HepG2 (cell line): ENCODE measurements around the gene ZNF629. TPM values are rescaled to one million over a fixed set of nuclear protein-coding genes. Genes with fewer than 3 reads are reported as not detected.

Experiments
- CEBPB ChIP-seq: IDR thresholded peaks from 2 replicates; pipeline ENCODE4 v1.6.1; 2011; ENCODE audit warnings: low read depth, low read length, improper control_type of control experiment, borderline replicate concordance
- CENPT ChIP-seq: sonication (generic); formaldehyde crosslinking; IDR thresholded peaks from 2 replicates; pipeline ENCODE4 v1.8.0; 2022; ENCODE audit warnings: low read depth, mild to moderate bottlenecking, moderate library complexity, missing genetic modification reagents
- CENPX ChIP-seq: sonication (generic); formaldehyde crosslinking; IDR thresholded peaks from 2 replicates; pipeline ENCODE4 v1.9.0; 2021; ENCODE audit warnings: mild to moderate bottlenecking, missing genetic modification reagents, moderate library complexity
- GATAD2A ChIP-seq: IDR thresholded peaks from 2 replicates; pipeline ENCODE4 v1.6.1; 2016
- HDAC6 ChIP-seq: fragments of 200-600 bp; sonication (generic); IDR thresholded peaks from 2 replicates; pipeline ENCODE4 v1.7.0; 2017; ENCODE audit warnings: mild to moderate bottlenecking, antibody characterized with exemption, low read length, low read depth
- HIVEP1 ChIP-seq: sonication (generic); formaldehyde crosslinking; IDR thresholded peaks from 2 replicates; pipeline ENCODE4 v1.4.0; 2020; ENCODE audit warnings: mild to moderate bottlenecking, missing genetic modification reagents
- HMG20B ChIP-seq: conservative IDR thresholded peaks from 2 replicates; pipeline ENCODE4 v1.6.1; 2016; ENCODE audit warnings: missing genetic modification reagents, missing compliant biosample characterization
- LCORL ChIP-seq, 2 experiments: fragments of 450-650 bp in 1 of 2; sonication (generic) in 1 of 2; formaldehyde crosslinking in 1 of 2; IDR thresholded peaks; 2 replicates each; pipeline versions ENCODE4 v1.5.0 to v1.6.1; 2017 to 2020; ENCODE audit warnings: antibody characterized with exemption in 1 of 2, missing genetic modification reagents in 1 of 2
- MZF1 ChIP-seq: sonication (generic); formaldehyde crosslinking; IDR thresholded peaks from 2 replicates; pipeline ENCODE4 v1.8.1; 2023; ENCODE audit warnings: mild to moderate bottlenecking, missing genetic modification reagents, borderline replicate concordance
- SIX1 ChIP-seq: sonication (generic); formaldehyde crosslinking; IDR thresholded peaks from 2 replicates; pipeline ENCODE4 v1.4.0; 2020; ENCODE audit warnings: missing genetic modification reagents, borderline replicate concordance
- SP1 ChIP-seq, 2 experiments: fragments of 450-650 bp in 1 of 2; sonication (generic) in 1 of 2; formaldehyde crosslinking in 1 of 2; IDR thresholded peaks; 2 replicates each; pipeline versions ENCODE4 v1.4.0 to v1.6.1; 2016 to 2020; ENCODE audit warnings: missing genetic modification reagents in 1 of 2
- TSC22D2 ChIP-seq: sonication (generic); formaldehyde crosslinking; IDR thresholded peaks from 2 replicates; pipeline ENCODE4 v1.5.1; 2020; ENCODE audit warnings: missing genetic modification reagents, mild to moderate bottlenecking, borderline replicate concordance
- U2AF2 ChIP-seq: fragments of 200-400 bp; formaldehyde crosslinking; IDR thresholded peaks from 2 replicates; pipeline ENCODE4 v1.6.1; 2017; ENCODE audit warnings: low read depth, mild to moderate bottlenecking, low read length
- ZFP1 ChIP-seq: IDR thresholded peaks from 2 replicates; pipeline ENCODE4 v1.6.1; 2016
- ZFP62 ChIP-seq: sonication (generic); formaldehyde crosslinking; IDR thresholded peaks from 2 replicates; pipeline ENCODE4 v1.4.0; 2020; ENCODE audit warnings: missing genetic modification reagents
- ZMAT3 ChIP-seq: sonication (generic); formaldehyde crosslinking; conservative IDR thresholded peaks from 2 replicates; pipeline ENCODE4 v1.7.0; 2021; ENCODE audit warnings: missing genetic modification reagents
- ZMYM2 ChIP-seq: sonication (generic); formaldehyde crosslinking; IDR thresholded peaks from 2 replicates; pipeline ENCODE4 v1.8.0; 2022; ENCODE audit warnings: mild to moderate bottlenecking, missing genetic modification reagents
- ZNF225 ChIP-seq: sonication (generic); formaldehyde crosslinking; IDR thresholded peaks from 2 replicates; pipeline ENCODE4 v1.4.0; 2020; ENCODE audit warnings: mild to moderate bottlenecking, missing genetic modification reagents
- ZNF331 ChIP-seq: sonication (generic); formaldehyde crosslinking; IDR thresholded peaks from 2 replicates; pipeline ENCODE4 v1.4.0; 2020; ENCODE audit warnings: missing genetic modification reagents
- ZNF354B ChIP-seq: sonication (generic); formaldehyde crosslinking; IDR thresholded peaks from 2 replicates; pipeline ENCODE4 v1.8.0; 2022; ENCODE audit warnings: mild to moderate bottlenecking, missing genetic modification reagents
- ZNF775 ChIP-seq: sonication (generic); formaldehyde crosslinking; IDR thresholded peaks from 2 replicates; pipeline ENCODE4 v1.4.0; 2020; ENCODE audit warnings: missing genetic modification reagents, mild to moderate bottlenecking, moderate library complexity, borderline replicate concordance
- polyA plus RNA-seq, 8 experiments: library from polyadenylated mRNA; depleted of rRNA in 3 of 8; stranded (reverse) in 7 of 8; unstranded in 1 of 8; fragments of >200 nt; fragmentation: Illumina TruSeq in 4 of 8; extraction: Trizol in 4 of 8; gene quantifications; 2 replicates each; pipeline versions ENCODE4 v1.2.1 to v1.2.3, GENCODE V29; 2011 to 2016; ENCODE audit warnings: low read depth in 4 of 8, missing spikeins in 1 of 8, mixed read lengths in 1 of 8; ENCODE audit not compliant: insufficient read depth in 1 of 8
- total RNA-seq, 5 experiments: library from RNA; depleted of rRNA; stranded (reverse); fragments of >200 nt; fragmentation: Illumina TruSeq; extraction: Trizol; gene quantifications; 2 replicates each; pipeline ENCODE4 v1.2.3, GENCODE V29; 2016; ENCODE audit warnings: low read depth in 1 of 5
- TF ChIP-seq, protein P1 (sequence below): sonication (generic); formaldehyde crosslinking; IDR thresholded peaks from 2 replicates; pipeline ENCODE4 v1.4.0; 2020; ENCODE audit warnings: missing genetic modification reagents, borderline replicate concordance
- TF ChIP-seq, protein P2 (sequence below): sonication (generic); formaldehyde crosslinking; IDR thresholded peaks from 2 replicates; pipeline ENCODE4 v1.4.0; 2020; ENCODE audit warnings: missing genetic modification reagents
- TF ChIP-seq, protein P3 (sequence below): IDR thresholded peaks from 2 replicates; pipeline ENCODE4 v1.6.1; 2016; ENCODE audit warnings: missing compliant biosample characterization, missing genetic modification reagents, borderline replicate concordance

ZNF629 gene
- total and polyA plus RNA-seq, 2 of the 13 experiments (the other 11 are each of a cell fraction or from before 2014, with no cell fraction given), result 6.1 to 16.5 TPM

DNA sequence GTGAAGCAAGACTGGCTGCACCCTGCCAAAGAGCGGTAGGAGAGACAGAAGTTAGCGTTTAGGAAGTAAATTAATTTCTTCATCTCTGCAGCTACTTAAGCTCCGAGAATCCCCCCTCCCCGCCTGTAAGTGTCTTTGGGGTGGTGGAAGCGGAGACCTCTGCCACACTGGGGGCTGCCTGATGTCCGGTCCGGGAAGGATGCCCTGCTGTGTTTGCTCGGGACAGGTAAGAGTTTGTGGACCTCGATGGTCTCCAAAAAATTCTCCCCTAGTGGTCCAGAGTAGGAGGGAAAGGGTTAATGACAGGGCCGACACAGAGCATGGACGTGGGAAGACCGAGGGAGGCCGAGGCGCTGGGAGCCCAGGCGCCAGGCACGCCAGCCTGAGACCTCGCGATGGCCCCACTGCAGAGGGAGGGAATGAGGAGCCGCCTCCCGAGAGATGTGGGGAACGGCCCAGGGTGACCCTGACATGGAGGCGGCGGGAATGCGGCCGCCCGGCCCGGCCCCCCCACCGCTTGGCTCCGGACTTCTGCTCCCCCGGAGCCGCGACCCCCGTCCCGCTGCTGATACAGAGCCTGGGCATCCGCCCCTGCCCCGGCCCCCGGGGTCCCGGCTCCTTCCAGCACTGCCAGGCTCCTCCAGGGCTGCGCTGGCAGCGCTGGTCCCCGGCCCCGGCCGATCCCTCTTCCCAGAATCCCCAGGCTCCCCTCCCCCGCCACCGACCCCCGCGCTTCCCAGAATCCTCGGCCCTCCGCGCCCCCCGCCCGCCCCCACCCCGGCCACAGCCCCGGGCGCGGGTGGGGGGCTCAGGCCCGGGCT is 680 bp downstream of the ZNF629 start (continued):
- TF ChIP-seq, protein P1, sequence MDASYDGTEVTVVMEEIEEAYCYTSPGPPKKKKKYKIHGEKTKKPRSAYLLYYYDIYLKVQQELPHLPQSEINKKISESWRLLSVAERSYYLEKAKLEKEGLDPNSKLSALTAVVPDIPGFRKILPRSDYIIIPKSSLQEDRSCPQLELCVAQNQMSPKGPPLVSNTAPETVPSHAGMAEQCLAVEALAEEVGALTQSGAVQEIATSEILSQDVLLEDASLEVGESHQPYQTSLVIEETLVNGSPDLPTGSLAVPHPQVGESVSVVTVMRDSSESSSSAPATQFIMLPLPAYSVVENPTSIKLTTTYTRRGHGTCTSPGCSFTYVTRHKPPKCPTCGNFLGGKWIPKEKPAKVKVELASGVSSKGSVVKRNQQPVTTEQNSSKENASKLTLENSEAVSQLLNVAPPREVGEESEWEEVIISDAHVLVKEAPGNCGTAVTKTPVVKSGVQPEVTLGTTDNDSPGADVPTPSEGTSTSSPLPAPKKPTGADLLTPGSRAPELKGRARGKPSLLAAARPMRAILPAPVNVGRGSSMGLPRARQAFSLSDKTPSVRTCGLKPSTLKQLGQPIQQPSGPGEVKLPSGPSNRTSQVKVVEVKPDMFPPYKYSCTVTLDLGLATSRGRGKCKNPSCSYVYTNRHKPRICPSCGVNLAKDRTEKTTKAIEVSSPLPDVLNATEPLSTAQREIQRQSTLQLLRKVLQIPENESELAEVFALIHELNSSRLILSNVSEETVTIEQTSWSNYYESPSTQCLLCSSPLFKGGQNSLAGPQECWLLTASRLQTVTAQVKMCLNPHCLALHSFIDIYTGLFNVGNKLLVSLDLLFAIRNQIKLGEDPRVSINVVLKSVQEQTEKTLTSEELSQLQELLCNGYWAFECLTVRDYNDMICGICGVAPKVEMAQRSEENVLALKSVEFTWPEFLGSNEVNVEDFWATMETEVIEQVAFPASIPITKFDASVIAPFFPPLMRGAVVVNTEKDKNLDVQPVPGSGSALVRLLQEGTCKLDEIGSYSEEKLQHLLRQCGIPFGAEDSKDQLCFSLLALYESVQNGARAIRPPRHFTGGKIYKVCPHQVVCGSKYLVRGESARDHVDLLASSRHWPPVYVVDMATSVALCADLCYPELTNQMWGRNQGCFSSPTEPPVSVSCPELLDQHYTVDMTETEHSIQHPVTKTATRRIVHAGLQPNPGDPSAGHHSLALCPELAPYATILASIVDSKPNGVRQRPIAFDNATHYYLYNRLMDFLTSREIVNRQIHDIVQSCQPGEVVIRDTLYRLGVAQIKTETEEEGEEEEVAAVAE (CRISPR knock-in tag), result no peak
- no peak for TF ChIP-seq LCORL (IDR thresholded peaks at IDR 0.05)
- TF ChIP-seq LCORL (CRISPR knock-in tag; IDR thresholded peaks at IDR 0.05), result peak; percentile 44; the same call in 1 of the 2 replicates
- no peak for TF ChIP-seq CEBPB
- no peak for TF ChIP-seq TSC22D2 (CRISPR knock-in tag)
- TF ChIP-seq HDAC6, result no peak
- no peak; the same call in 1 of the 2 replicates for TF ChIP-seq ZNF225
- TF ChIP-seq CENPT (CRISPR knock-in tag), result no peak
- TF ChIP-seq ZMAT3 (CRISPR knock-in tag), result 0 out of 2 replicates have a peak, but pooled peaks have one; percentile 8
- 0 out of 2 replicates have a peak, but pooled peaks have one; percentile 12 for TF ChIP-seq ZNF331 (CRISPR knock-in tag)
- no peak for TF ChIP-seq GATAD2A
- TF ChIP-seq U2AF2, result no peak
- TF ChIP-seq CENPX (CRISPR knock-in tag), result no peak
- TF ChIP-seq ZFP62, result no peak
- TF ChIP-seq HIVEP1, result no peak
- TF ChIP-seq MZF1 (CRISPR knock-in tag), result no peak
- no peak for TF ChIP-seq ZMYM2 (CRISPR knock-in tag)
- TF ChIP-seq, protein P2, sequence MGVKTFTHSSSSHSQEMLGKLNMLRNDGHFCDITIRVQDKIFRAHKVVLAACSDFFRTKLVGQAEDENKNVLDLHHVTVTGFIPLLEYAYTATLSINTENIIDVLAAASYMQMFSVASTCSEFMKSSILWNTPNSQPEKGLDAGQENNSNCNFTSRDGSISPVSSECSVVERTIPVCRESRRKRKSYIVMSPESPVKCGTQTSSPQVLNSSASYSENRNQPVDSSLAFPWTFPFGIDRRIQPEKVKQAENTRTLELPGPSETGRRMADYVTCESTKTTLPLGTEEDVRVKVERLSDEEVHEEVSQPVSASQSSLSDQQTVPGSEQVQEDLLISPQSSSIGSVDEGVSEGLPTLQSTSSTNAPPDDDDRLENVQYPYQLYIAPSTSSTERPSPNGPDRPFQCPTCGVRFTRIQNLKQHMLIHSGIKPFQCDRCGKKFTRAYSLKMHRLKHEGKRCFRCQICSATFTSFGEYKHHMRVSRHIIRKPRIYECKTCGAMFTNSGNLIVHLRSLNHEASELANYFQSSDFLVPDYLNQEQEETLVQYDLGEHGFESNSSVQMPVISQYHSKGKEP (CRISPR knock-in tag), result no peak
- no peak for TF ChIP-seq SP1 (IDR thresholded peaks at IDR 0.05)
- peak; percentile 26; the same call in 1 of the 2 replicates for TF ChIP-seq SP1 (CRISPR knock-in tag; IDR thresholded peaks at IDR 0.05)
- no peak for TF ChIP-seq ZNF775 (CRISPR knock-in tag)
- TF ChIP-seq SIX1, result no peak
- no peak for TF ChIP-seq ZFP1 (CRISPR knock-in tag)
- TF ChIP-seq, protein P3, sequence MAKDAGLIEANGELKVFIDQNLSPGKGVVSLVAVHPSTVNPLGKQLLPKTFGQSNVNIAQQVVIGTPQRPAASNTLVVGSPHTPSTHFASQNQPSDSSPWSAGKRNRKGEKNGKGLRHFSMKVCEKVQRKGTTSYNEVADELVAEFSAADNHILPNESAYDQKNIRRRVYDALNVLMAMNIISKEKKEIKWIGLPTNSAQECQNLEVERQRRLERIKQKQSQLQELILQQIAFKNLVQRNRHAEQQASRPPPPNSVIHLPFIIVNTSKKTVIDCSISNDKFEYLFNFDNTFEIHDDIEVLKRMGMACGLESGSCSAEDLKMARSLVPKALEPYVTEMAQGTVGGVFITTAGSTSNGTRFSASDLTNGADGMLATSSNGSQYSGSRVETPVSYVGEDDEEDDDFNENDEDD, result peak; percentile 59; the same call in 1 of the 2 replicates
- TF ChIP-seq ZNF354B (CRISPR knock-in tag), result no peak
- TF ChIP-seq HMG20B (CRISPR knock-in tag), result no peak
